Sigmoid colon (tissue), 4 donors: ENCODE results near the gene CALML3.

Experiments used
- EP300 ChIP-seq, 4 donors: sonication (generic); formaldehyde crosslinking; IDR thresholded peaks; one replicate each; pipeline ENCODE4 v1.6.1; 2017; ENCODE audit warnings: antibody characterized with exemption in 4 of 4
- POLR2A ChIP-seq, 2 donors: fragments of 450-650 bp; IDR thresholded peaks; one replicate each; pipeline ENCODE4 v1.6.1; 2016; ENCODE audit warnings: antibody characterized with exemption in 2 of 2, mild to moderate bottlenecking in 2 of 2, moderate library complexity in 2 of 2
- POLR2AphosphoS5 ChIP-seq, 4 donors: sonication (generic); formaldehyde crosslinking; IDR thresholded peaks; one replicate each; pipeline ENCODE4 v1.6.1; 2017; ENCODE audit warnings: antibody characterized with exemption in 4 of 4
- TF ChIP-seq, protein P1 (sequence below), 4 experiments: fragments of 450-650 bp in 3 of 4; fragments of 200-600 bp in 1 of 4; IDR thresholded peaks; one replicate each; pipeline ENCODE4 v1.5.1; 2016 to 2019; ENCODE audit warnings: antibody characterized with exemption in 4 of 4, mild to moderate bottlenecking in 3 of 4, moderate library complexity in 2 of 4

GRCh38 chr10:5494611-5495010, 30.1 kb upstream of the CALML3 start:
- TF ChIP-seq, protein P1, sequence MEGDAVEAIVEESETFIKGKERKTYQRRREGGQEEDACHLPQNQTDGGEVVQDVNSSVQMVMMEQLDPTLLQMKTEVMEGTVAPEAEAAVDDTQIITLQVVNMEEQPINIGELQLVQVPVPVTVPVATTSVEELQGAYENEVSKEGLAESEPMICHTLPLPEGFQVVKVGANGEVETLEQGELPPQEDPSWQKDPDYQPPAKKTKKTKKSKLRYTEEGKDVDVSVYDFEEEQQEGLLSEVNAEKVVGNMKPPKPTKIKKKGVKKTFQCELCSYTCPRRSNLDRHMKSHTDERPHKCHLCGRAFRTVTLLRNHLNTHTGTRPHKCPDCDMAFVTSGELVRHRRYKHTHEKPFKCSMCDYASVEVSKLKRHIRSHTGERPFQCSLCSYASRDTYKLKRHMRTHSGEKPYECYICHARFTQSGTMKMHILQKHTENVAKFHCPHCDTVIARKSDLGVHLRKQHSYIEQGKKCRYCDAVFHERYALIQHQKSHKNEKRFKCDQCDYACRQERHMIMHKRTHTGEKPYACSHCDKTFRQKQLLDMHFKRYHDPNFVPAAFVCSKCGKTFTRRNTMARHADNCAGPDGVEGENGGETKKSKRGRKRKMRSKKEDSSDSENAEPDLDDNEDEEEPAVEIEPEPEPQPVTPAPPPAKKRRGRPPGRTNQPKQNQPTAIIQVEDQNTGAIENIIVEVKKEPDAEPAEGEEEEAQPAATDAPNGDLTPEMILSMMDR (IDR thresholded peaks at IDR 0.05): no peak
- TF ChIP-seq EP300 (IDR thresholded peaks at IDR 0.05) (no peak), POLR2A (IDR thresholded peaks at IDR 0.05) (no peak), POLR2AphosphoS5 (IDR thresholded peaks at IDR 0.05) (no peak)
